HG03159 (cell line): ENCODE results near the gene PACS1.
A peak's percentile ranks its signal among the peaks of the same experiment; 100 is the strongest.
"Not testable (repeated sequence)": the region's sequence is repeated elsewhere in the genome, so short reads cannot be mapped to it uniquely, and the experiment has no call there.

Experiments
- ATAC-seq: cut with Tn5 transposase; IDR thresholded peaks from one replicate; pipeline ENCODE4 v1.9.1; 2021; ENCODE audit warnings: mild to moderate bottlenecking, moderate library complexity; ENCODE audit not compliant: unreplicated experiment

The PACS1 gene

GRCh38 chr11:66072518-66072917 is 2.4 kb downstream of the PACS1 start:
- no peak for ATAC-seq

- ATAC-seq = no peak
Observed at GRCh38 chr11:66073669-66074068, 3.6 kb downstream of the PACS1 start.

DNA sequence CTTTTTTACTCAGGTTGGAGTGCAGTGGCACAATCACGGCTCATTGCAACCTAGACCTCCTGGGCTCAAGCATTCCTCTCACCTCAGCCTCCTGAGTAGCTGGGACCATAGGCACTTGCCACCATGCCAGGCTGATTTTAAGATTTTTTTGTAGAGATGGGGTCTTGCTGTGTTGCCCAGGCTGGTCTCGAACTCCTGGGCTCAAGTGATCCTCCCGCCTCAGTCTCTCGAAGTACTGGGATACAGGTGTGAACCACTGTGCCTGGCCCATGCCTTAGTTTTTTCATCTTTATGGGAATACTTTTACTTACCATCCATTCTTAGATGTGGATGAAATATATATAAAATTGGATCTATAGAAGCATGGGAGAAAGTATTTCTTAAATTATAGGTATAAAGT is 5.2 kb downstream of the PACS1 start:
- ATAC-seq = no peak

DNA sequence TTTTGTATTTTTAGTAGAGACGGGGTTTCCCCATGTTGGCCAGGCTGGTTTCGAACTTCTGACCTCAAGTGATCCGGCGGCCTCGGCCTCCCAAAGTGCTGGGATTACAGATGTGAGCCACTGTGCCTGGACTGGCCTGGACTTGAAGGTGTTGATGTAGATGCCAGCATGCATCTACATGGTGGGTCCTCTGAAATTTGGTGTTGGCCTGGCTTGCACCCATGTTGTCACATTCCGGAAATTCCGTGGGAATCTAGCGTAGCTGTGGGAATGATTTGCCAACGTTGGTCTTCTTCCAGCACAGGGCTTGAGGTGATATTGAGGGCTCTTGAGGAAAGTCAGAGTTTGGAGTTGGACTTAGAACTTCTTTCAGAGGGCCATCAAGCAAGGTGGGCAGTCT is 6.5 kb downstream of the PACS1 start:
- ATAC-seq = no peak

GRCh38 chr11:66077927-66078326 is 7.9 kb downstream of the PACS1 start:
- ATAC-seq = no peak

DNA sequence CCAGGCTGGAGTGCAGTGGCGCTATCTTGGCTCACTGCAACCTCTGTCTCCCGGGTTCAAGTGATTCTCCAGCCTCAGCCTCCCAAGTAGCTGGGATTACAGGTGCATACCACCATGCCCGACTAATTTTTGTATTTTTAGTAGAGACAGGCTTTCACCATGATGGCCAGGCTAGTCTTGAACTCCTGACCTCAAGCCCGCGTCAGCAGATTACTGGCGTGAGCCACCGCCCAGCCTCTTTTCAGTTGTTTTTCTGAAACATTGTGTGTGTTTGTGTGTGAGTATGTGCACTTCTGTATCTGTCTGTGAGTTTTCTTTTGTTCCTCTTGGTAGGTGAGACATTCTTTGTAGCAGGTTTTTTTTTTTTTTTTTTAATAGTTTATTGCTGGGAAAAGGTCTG is 8.9 kb downstream of the PACS1 start:
- not testable (repeated sequence) for ATAC-seq

GRCh38 chr11:66080055-66080817 is 10.2 kb downstream of the PACS1 start:
- ATAC-seq = no peak

GRCh38 chr11:66081505-66081904 is 11.4 kb downstream of the PACS1 start:
- ATAC-seq = peak; percentile 65

GRCh38 chr11:66082946-66083698 is 13.1 kb downstream of the PACS1 start:
- no peak for ATAC-seq

- ATAC-seq = no peak
Observed at GRCh38 chr11:66083767-66084166, 13.7 kb downstream of the PACS1 start.

DNA sequence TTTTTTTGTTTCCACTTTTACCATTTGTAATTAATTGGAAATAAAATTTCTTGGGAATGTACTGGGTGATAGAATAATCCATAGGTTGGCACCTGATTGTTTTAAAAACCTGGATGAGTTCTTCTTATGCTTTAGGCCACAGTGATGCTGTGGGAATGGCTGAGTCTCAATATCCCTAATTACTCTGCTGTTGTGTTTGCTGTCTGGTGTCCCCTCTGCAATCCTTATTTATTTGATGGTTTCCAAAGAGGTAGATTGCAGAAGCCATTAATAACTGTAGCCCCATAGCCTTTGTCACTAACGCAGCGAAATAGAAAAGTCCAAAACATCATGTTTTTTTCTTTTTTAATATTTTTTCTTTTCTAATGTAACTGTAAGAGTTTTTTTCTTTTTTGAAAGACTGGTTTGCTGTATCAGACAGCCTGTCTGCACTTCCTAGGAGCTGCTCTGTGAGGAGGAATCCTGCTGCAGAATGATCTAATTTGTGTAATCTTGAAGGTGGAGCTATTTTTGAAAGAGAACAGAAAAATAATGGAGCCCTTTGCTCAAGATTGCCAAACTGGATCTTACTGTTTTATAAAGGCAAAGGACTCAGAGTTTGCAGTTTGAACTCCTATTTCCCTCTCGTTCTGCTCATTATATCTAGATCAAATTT is 14.9 kb downstream of the PACS1 start:
- ATAC-seq = no peak

DNA sequence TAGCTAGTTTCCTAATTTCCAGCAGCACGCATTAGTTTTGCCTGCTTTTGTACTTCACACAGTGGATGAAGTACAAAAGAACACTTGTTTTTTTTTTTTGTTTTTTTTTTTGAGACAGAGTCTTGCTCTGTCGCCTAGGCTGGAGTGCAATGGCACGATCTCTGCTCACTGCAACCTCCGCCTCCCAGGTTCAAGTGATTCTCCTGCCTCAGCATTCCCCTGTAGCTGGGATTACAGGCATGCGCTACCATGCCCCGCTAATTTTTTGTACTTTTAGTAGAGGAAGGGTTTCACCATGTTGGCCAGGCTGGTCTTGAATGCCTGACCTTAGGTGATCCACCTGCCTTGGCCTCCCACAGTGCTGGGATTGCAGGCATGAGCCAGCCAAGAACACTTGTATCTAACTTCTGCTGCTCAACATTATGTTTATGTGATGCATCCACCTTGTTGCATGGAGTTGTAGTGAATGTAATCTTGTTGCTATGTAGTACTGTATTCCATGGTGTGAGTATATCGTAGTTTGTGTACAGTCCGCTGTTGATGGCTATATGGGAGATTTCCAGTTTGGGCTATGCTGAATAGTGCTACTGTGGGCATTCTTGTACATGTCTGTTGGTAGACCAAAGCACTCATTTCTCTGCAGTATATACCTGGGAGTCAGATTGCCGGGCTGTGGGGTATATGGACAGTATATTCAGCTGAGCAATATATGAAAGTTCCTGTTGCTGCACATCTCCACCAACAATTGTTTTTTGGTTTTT is 17.3 kb downstream of the PACS1 start:
- ATAC-seq = no peak

- ATAC-seq = no peak
Observed at GRCh38 chr11:66089067-66089466, 19.0 kb downstream of the PACS1 start.

- no peak for ATAC-seq
Observed at GRCh38 chr11:66090288-66090687, 20.2 kb downstream of the PACS1 start.

- ATAC-seq = not testable (repeated sequence)
Observed at GRCh38 chr11:66092125-66092524, 22.1 kb downstream of the PACS1 start.

DNA sequence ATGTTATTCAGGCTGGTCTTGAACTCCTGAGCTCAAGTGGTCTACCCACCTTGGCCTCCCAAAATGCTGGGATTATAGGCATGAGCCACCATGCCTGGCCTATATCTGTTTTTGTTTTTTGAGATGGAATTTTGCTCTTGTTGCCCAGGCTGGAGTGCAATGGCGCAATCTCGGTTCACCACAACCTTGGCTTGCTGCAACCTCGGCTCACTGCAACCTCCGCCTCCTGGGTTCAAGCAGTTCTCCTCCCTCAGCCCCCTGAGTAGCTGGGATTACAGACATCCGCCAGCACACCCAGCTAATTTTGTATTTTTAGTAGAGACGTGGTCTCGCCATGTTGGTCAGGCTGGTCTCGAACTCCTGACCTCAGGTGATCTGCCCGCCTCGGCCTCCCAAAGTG is 29.7 kb downstream of the PACS1 start:
- ATAC-seq = not testable (repeated sequence)

DNA sequence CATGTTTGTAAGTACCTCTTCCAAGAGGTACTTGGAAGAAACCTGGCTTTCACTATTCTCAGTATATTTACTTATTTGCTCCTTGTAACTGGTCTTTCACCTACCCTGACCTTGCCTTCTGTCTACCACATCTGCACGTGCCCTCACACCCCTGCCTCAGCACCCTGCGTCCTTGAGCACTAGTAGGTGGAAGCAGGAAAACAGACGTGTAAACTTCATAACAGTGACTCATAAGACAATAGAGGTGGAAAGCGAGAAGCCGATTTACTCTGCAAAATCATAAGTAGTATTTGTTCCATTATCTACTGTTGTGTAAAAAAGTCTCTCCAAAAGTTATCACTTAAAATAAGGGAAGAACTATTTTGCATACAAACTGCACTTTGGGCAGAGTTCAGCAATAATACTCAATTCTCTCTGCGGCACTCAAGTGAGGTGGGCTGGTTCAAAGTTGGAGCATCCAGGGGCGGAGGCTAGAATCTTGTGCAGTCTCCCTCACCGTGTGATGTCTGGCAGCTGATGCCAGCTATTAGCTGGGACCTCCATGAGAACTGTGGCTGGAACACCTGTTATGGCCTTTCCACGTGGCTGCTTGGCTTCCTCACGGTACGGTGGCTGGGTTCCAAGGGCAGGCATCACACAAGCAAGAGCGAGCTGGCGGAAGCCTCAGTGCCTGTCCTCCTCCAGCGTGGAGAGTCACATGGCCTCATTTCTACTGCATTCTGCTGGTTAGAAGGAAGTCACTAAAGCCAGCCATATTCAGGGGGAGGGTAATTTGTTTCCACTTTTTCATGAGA is 30.4 kb downstream of the PACS1 start:
- ATAC-seq = peak; percentile 78

DNA sequence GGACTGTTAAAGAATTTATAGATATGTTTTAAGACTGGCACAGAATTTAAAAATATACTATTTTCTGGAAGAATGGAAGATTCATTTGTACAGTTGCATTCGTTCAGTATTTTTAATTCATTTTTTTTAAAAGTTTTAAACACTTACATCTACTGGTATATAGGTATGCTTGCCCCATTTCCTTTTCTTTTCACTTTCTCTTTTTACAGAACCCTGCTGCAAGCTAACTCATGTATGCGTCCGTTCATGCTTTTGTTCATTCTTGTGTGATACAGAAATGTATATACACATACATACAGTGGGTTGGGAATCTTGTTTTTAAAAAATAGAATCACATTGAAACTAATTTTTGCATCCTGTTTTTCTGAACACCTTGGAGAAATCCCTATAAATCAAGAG is 31.0 kb downstream of the PACS1 start:
- peak; percentile 20 for ATAC-seq

DNA sequence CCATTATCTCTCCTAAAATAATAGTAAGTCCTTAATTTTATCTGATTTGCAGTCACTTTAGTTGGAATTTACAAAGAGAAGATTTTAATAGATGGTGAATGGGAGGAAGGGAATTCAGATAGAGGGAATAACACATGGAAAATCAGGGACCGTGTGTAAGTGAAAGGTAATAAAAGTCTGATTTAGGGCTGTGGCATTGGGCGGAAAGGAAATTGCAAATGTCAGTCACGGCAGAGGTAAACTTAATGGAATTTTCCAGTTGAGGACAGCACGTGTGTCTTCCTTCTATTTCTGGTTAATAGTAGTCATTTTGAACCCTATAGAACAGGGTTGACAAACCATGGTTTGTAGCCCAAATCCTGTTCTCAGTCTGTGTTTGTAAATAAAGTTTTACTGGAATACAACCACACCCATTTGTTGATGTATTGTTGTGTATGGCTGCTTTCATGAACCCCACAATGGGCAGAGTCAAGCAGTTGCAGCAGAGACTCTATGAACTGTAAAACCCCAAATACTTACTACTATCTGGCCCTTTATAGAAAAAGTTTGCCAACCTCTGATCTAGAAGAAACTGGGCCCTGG is 34.1 kb downstream of the PACS1 start:
- ATAC-seq = no peak
